ELF-1 (cell line): ENCODE results near the gene MRGPRX4.
A peak's percentile ranks its signal among the peaks of the same experiment; 100 is the strongest.
"Not testable (repeated sequence)": the region's sequence is repeated elsewhere in the genome, so short reads cannot be mapped to it uniquely, and the experiment has no call there.

Source experiments
- DNase-seq: peaks from one replicate; pipeline ENCODE4 v3.0.0-alpha.2; 2016; ENCODE audit warnings: low read depth, low spot score

MRGPRX4 gene

GRCh38 chr11:18172666-18173065, at the start of gene MRGPRX4:
MRGPRX4 (plus strand) TSS chr11:18172837; CDS start chr11:18173257, 420 bp downstream.
- no peak for DNase-seq

- not testable (repeated sequence) for DNase-seq
These were observed 41.5 kb upstream of the MRGPRX4 start for GRCh38 chr11:18131115-18131514.

- no peak for DNase-seq
These were observed 40.3 kb upstream of the MRGPRX4 start, which contains the start of gene MRGPRX3 for GRCh38 chr11:18132341-18132740. MRGPRX3 (plus strand) TSS chr11:18132571; CDS start chr11:18137203, 4,632 bp downstream.

- DNase-seq: no peak
These were observed 37.3 kb upstream of the MRGPRX4 start for GRCh38 chr11:18135308-18135707.

GRCh38 chr11:18137186-18137800, 35.3 kb upstream of the MRGPRX4 start:
- no peak for DNase-seq

GRCh38 chr11:18140145-18140544, 32.5 kb upstream of the MRGPRX4 start:
- no peak for DNase-seq

GRCh38 chr11:18144243-18144642, 28.4 kb upstream of the MRGPRX4 start:
- DNase-seq: no peak

GRCh38 chr11:18145025-18145424, 27.6 kb upstream of the MRGPRX4 start:
- DNase-seq: no peak

GRCh38 chr11:18145837-18146236, 26.8 kb upstream of the MRGPRX4 start:
- DNase-seq: no peak

- no peak for DNase-seq
These were observed 21.1 kb upstream of the MRGPRX4 start for GRCh38 chr11:18151581-18151980.

- DNase-seq: no peak
These were observed 4.3 kb upstream of the MRGPRX4 start for GRCh38 chr11:18168372-18168771.

GRCh38 chr11:18171377-18172000, 1.1 kb upstream of the MRGPRX4 start:
- DNase-seq: peak; percentile 25

GRCh38 chr11:18173225-18173866, 709 bp downstream of the MRGPRX4 start:
- no peak for DNase-seq

- DNase-seq: no peak
These were observed 16.2 kb downstream of the MRGPRX4 start for GRCh38 chr11:18188796-18189195.

- DNase-seq: not testable (repeated sequence)
These were observed 17.0 kb downstream of the MRGPRX4 start for GRCh38 chr11:18189476-18190245.

GRCh38 chr11:18191376-18191775, 18.7 kb downstream of the MRGPRX4 start:
- no peak for DNase-seq

- DNase-seq: peak; percentile 23
These were observed 20.4 kb downstream of the MRGPRX4 start for GRCh38 chr11:18193010-18193409.

- no peak for DNase-seq
These were observed 23.9 kb downstream of the MRGPRX4 start for GRCh38 chr11:18196532-18196931.

- not testable (repeated sequence) for DNase-seq
These were observed 25.1 kb downstream of the MRGPRX4 start for GRCh38 chr11:18197738-18198137.

GRCh38 chr11:18203723-18204122, 31.1 kb downstream of the MRGPRX4 start:
- peak; percentile 51 for DNase-seq

- no peak for DNase-seq
These were observed 31.6 kb downstream of the MRGPRX4 start for GRCh38 chr11:18204220-18204619.

- DNase-seq: no peak
These were observed 32.1 kb downstream of the MRGPRX4 start for GRCh38 chr11:18204771-18205170.
